Measurements from ENCODE around the gene BCOR.

The BCOR gene

GRCh38 chrX:40057405-40057804, 40.4 kb downstream of the BCOR start:
- Mint-ChIP-seq H3K4me3 (no peak overlapping the region), H3K4me1 (no peaks in the 10 kb centered on the region), H3K27ac (no peak overlapping the region), H3K36me3 (peaks cover 100% of the 10 kb centered on the region), H3K9me3 (peaks cover 3% of the 10 kb centered on the region)
- no peak for ATAC-seq
- DNase-seq (ENCODE audit: low spot score in 2 of 2) = no peak

- DNase-seq (ENCODE audit: low spot score in 2 of 2) = no peak
- ATAC-seq = peak; percentile 67
- peaks cover 100% of the 10 kb centered on the region for H3K36me3 Mint-ChIP-seq
- no peaks in the 10 kb centered on the region for H3K4me1 Mint-ChIP-seq
- peaks cover 3% of the 10 kb centered on the region for H3K9me3 Mint-ChIP-seq
- H3K4me3 Mint-ChIP-seq = no peak overlapping the region
- H3K27ac Mint-ChIP-seq = peak overlapping the region; percentile 17
Measured at GRCh38 chrX:40056420-40056819, 41.3 kb downstream of the BCOR start.

GRCh38 chrX:40055495-40055894, 42.3 kb downstream of the BCOR start:
- Mint-ChIP-seq H3K4me3 (no peak overlapping the region), H3K27ac (no peak overlapping the region), H3K4me1 (no peaks in the 10 kb centered on the region), H3K9me3 (peaks cover 3% of the 10 kb centered on the region), H3K36me3 (peaks cover 100% of the 10 kb centered on the region)
- DNase-seq (ENCODE audit: low spot score in 2 of 2) (no peak), ATAC-seq (no peak)

GRCh38 chrX:40054793-40055192, 43.0 kb downstream of the BCOR start:
- Mint-ChIP-seq H3K9me3 (peaks cover 3% of the 10 kb centered on the region), H3K36me3 (peaks cover 100% of the 10 kb centered on the region), H3K27ac (no peak overlapping the region), H3K4me1 (no peaks in the 10 kb centered on the region), H3K4me3 (no peak overlapping the region)
- no peak for ATAC-seq
- DNase-seq (ENCODE audit: low spot score in 2 of 2) = no peak

- Mint-ChIP-seq H3K4me3 (no peak overlapping the region), H3K4me1 (no peaks in the 10 kb centered on the region), H3K36me3 (peaks cover 78% of the 10 kb centered on the region), H3K27ac (peak overlapping the region; percentile 73), H3K9me3 (peaks cover 3% of the 10 kb centered on the region)
- ATAC-seq = no peak
- DNase-seq (ENCODE audit: low spot score in 2 of 2) = no peak
Measured at GRCh38 chrX:40050532-40050931, 47.2 kb downstream of the BCOR start.

GRCh38 chrX:40049084-40049641, 48.6 kb downstream of the BCOR start:
- no peak for ATAC-seq

GRCh38 chrX:40047485-40047884, 50.3 kb downstream of the BCOR start:
- H3K36me3 Mint-ChIP-seq = peaks cover 47% of the 10 kb centered on the region
- ATAC-seq = no peak

More at GRCh38 chrX:40049084-40049641, 48.6 kb downstream of the BCOR start:
- no peak for DNase-seq (ENCODE audit: low spot score in 2 of 2)
- no peaks in the 10 kb centered on the region for H3K4me1 Mint-ChIP-seq
- no peak overlapping the region for H3K4me3 Mint-ChIP-seq
- peaks cover 3% of the 10 kb centered on the region for H3K9me3 Mint-ChIP-seq
- peak overlapping the region; percentile 89 for H3K27ac Mint-ChIP-seq
- peaks cover 64% of the 10 kb centered on the region for H3K36me3 Mint-ChIP-seq

GRCh38 chrX:40043895-40044294, 53.9 kb downstream of the BCOR start:
- H3K4me1 Mint-ChIP-seq = peaks cover 18% of the 10 kb centered on the region
- no peaks in the 10 kb centered on the region for H3K9me3 Mint-ChIP-seq
- peaks cover 11% of the 10 kb centered on the region for H3K36me3 Mint-ChIP-seq
- H3K27ac Mint-ChIP-seq = no peak overlapping the region
- H3K4me3 Mint-ChIP-seq = no peak overlapping the region
- DNase-seq (ENCODE audit: low spot score in 2 of 2) (no peak), ATAC-seq (no peak)

More at GRCh38 chrX:40047485-40047884, 50.3 kb downstream of the BCOR start:
- no peaks in the 10 kb centered on the region for H3K4me1 Mint-ChIP-seq
- H3K27ac Mint-ChIP-seq = peak overlapping the region; percentile 48
- no peak for DNase-seq (ENCODE audit: low spot score in 2 of 2)
- no peak overlapping the region for H3K4me3 Mint-ChIP-seq
- H3K9me3 Mint-ChIP-seq = no peaks in the 10 kb centered on the region

GRCh38 chrX:40041915-40042314, 55.8 kb downstream of the BCOR start:
- Mint-ChIP-seq H3K27ac (peak overlapping the region; percentile 34), H3K4me3 (peak overlapping the region; percentile 5), H3K36me3 (no peaks in the 10 kb centered on the region), H3K4me1 (peaks cover 18% of the 10 kb centered on the region), H3K9me3 (no peaks in the 10 kb centered on the region)
- ATAC-seq (peak; percentile 50), DNase-seq (ENCODE audit: low spot score in 2 of 2) (no peak)

GRCh38 chrX:40040686-40041461, 56.9 kb downstream of the BCOR start:
- Mint-ChIP-seq H3K4me3 (peak overlapping the region; percentile 5), H3K36me3 (no peaks in the 10 kb centered on the region), H3K27ac (no peak overlapping the region), H3K9me3 (no peaks in the 10 kb centered on the region), H3K4me1 (peaks cover 18% of the 10 kb centered on the region)
- DNase-seq (ENCODE audit: low spot score in 2 of 2) (no peak), ATAC-seq (no peak)

- no peak overlapping the region for H3K27ac Mint-ChIP-seq
- no peak for DNase-seq (ENCODE audit: low spot score in 2 of 2)
- H3K4me3 Mint-ChIP-seq = no peak overlapping the region
- no peaks in the 10 kb centered on the region for H3K36me3 Mint-ChIP-seq
- H3K9me3 Mint-ChIP-seq = no peaks in the 10 kb centered on the region
- ATAC-seq = no peak
- H3K4me1 Mint-ChIP-seq = peaks cover 18% of the 10 kb centered on the region
Measured at GRCh38 chrX:40039887-40040286, 57.9 kb downstream of the BCOR start.

GRCh38 chrX:40037367-40037766, 60.4 kb downstream of the BCOR start:
- Mint-ChIP-seq H3K4me3 (no peak overlapping the region), H3K9me3 (no peaks in the 10 kb centered on the region), H3K4me1 (peaks cover 18% of the 10 kb centered on the region), H3K27ac (no peak overlapping the region), H3K36me3 (no peaks in the 10 kb centered on the region)
- no peak for DNase-seq (ENCODE audit: low spot score in 2 of 2)
- no peak for ATAC-seq

GRCh38 chrX:40035726-40036125, 62.0 kb downstream of the BCOR start:
- DNase-seq (ENCODE audit: low spot score in 2 of 2) = no peak

GRCh38 chrX:40031911-40032310, 65.8 kb downstream of the BCOR start:
- no peaks in the 10 kb centered on the region for H3K36me3 Mint-ChIP-seq
- H3K9me3 Mint-ChIP-seq = no peaks in the 10 kb centered on the region
- H3K4me1 Mint-ChIP-seq = peaks cover 2% of the 10 kb centered on the region
- no peak overlapping the region for H3K27ac Mint-ChIP-seq
- DNase-seq (ENCODE audit: low spot score in 2 of 2) (no peak), ATAC-seq (no peak)
- no peak overlapping the region for H3K4me3 Mint-ChIP-seq

More at GRCh38 chrX:40035726-40036125, 62.0 kb downstream of the BCOR start:
- H3K4me3 Mint-ChIP-seq = no peak overlapping the region
- no peaks in the 10 kb centered on the region for H3K9me3 Mint-ChIP-seq
- H3K36me3 Mint-ChIP-seq = no peaks in the 10 kb centered on the region
- no peak overlapping the region for H3K27ac Mint-ChIP-seq
- H3K4me1 Mint-ChIP-seq = peaks cover 3% of the 10 kb centered on the region
- no peak for ATAC-seq

- DNase-seq (ENCODE audit: low spot score in 2 of 2) (no peak), ATAC-seq (no peak)
- no peaks in the 10 kb centered on the region for H3K9me3 Mint-ChIP-seq
- H3K27ac Mint-ChIP-seq = no peak overlapping the region
- no peak overlapping the region for H3K4me3 Mint-ChIP-seq
- no peaks in the 10 kb centered on the region for H3K36me3 Mint-ChIP-seq
- peaks cover 4% of the 10 kb centered on the region for H3K4me1 Mint-ChIP-seq
Measured at GRCh38 chrX:40030205-40030604, 67.6 kb downstream of the BCOR start.

GRCh38 chrX:40022421-40022820, 75.3 kb downstream of the BCOR start:
- ATAC-seq = peak; percentile 95
- no peaks in the 10 kb centered on the region for H3K36me3 Mint-ChIP-seq
- peak overlapping the region; percentile 19 for H3K4me3 Mint-ChIP-seq
- no peak for DNase-seq (ENCODE audit: low spot score in 2 of 2)
- H3K4me1 Mint-ChIP-seq = peaks cover 18% of the 10 kb centered on the region
- H3K9me3 Mint-ChIP-seq = no peaks in the 10 kb centered on the region
- no peak overlapping the region for H3K27ac Mint-ChIP-seq
